Esophagus muscularis mucosa (tissue), 4 donors: ENCODE data around the gene THRA. TPM values are rescaled to one million over a fixed set of nuclear protein-coding genes. Genes with fewer than 3 reads are reported as not detected.

Source experiments
- DNase-seq: peaks from one replicate; pipeline ENCODE4 v3.0.0-alpha.2; 2017; ENCODE audit errors: extremely low spot score
- H3K27ac ChIP-seq, 4 donors: fragments of 200-600 bp; sonication (generic); replicated peaks in 1 of 4; 1 replicate in 3 of 4; 2 replicates in 1 of 4; pipeline ENCODE4 v1.5.1; 2016 to 2019; ENCODE audit warnings: mild to moderate bottlenecking in 1 of 4
- H3K27me3 ChIP-seq, 4 donors: fragments of 200-600 bp; sonication (generic); one replicate each; pipeline versions ENCODE4 v1.5.1 to v1.6.0; 2016 to 2019
- H3K36me3 ChIP-seq, 4 donors: fragments of 200-600 bp; sonication (generic); one replicate each; pipeline ENCODE4 v1.5.1; 2016 to 2019
- H3K4me1 ChIP-seq, 4 donors: fragments of 200-600 bp; sonication (generic); one replicate each; pipeline ENCODE4 v1.5.1; 2016 to 2019
- H3K4me3 ChIP-seq, 4 donors: fragments of 200-600 bp; sonication (generic); 1 replicate in 2 of 4; 2 replicates in 2 of 4; pipeline ENCODE4 v1.5.1; 2016 to 2019; ENCODE audit warnings: mild to moderate bottlenecking in 4 of 4, moderate library complexity in 1 of 4
- H3K9me3 ChIP-seq, 4 donors: fragments of 200-600 bp; sonication (generic); 1 replicate in 3 of 4; 2 replicates in 1 of 4; pipeline ENCODE4 v1.5.1; 2016 to 2019
- EP300 ChIP-seq: sonication (generic); formaldehyde crosslinking; IDR thresholded peaks from one replicate; pipeline ENCODE4 v1.6.1; 2017; ENCODE audit warnings: antibody characterized with exemption
- POLR2A ChIP-seq: fragments of 450-650 bp; IDR thresholded peaks from one replicate; pipeline ENCODE4 v1.6.1; 2017; ENCODE audit warnings: antibody characterized with exemption, moderate library complexity, mild to moderate bottlenecking, low read depth
- POLR2AphosphoS5 ChIP-seq, 2 donors: sonication (generic); formaldehyde crosslinking; IDR thresholded peaks; one replicate each; pipeline ENCODE4 v1.6.1; 2017; ENCODE audit warnings: antibody characterized with exemption in 2 of 2
- WGBS: methylation state at CpG from one replicate; pipeline ENCODE4 v1.1.5; 2018; 5-methylcytosine and 5-hydroxymethylcytosine counted together
- intact Hi-C: fragments of 100-400 bp; cut with DNase I; formaldehyde crosslinking; loops from one replicate; pipeline ENCODE4 v1.15.1; 2023
- total RNA-seq, 4 donors: library from RNA; depleted of rRNA; stranded (reverse); fragments of >200 nt; gene quantifications; one replicate each; pipeline versions ENCODE4 v1.1.0 to v1.2.1, GENCODE V29; 2016
- TF ChIP-seq, protein P1 (sequence below), 3 experiments: fragments of 200-600 bp in 2 of 3; fragments of 450-650 bp in 1 of 3; sonication (generic) in 2 of 3; IDR thresholded peaks; one replicate each; pipeline ENCODE4 v1.5.1; 2017 to 2019; ENCODE audit warnings: antibody characterized with exemption in 3 of 3, mild to moderate bottlenecking in 2 of 3, moderate library complexity in 1 of 3

The THRA gene
- total RNA-seq, 4 donors from 2014 or later, result 69.7 to 112 (median 85.2) TPM

DNA sequence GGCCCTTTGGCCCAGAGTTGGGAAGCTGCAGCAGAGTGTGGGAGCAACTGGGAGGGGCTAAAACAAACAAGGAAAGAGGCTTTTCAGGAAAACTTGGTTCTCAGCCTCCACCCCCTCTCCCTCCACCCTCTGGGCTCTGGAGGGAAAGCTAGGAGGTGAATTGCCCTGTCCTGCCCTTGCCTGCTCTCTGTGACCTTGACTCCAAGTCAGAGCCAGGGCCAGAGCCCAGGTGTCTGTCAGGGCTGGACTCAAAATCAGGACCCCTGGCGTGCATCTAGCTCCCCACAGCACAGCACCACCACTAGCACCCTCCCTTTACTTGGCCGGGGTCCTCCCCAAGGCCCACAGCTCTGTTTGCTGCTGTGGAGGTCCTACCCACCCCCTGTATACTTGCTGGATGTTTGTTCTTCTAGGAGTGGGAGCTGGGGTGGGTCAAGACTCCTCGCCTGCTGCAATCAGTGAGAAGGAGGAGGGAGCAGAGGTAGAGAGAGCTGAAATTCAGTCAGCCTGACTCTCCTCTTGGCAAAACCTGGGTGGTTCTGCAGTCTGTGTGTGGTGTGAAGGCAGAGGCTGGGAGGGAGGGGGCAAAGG lies 40.4 kb downstream of the THRA start:
- TF ChIP-seq POLR2A (no peak), POLR2AphosphoS5 (IDR thresholded peaks at IDR 0.05) (no peak), EP300 (no peak)
- TF ChIP-seq, protein P1, sequence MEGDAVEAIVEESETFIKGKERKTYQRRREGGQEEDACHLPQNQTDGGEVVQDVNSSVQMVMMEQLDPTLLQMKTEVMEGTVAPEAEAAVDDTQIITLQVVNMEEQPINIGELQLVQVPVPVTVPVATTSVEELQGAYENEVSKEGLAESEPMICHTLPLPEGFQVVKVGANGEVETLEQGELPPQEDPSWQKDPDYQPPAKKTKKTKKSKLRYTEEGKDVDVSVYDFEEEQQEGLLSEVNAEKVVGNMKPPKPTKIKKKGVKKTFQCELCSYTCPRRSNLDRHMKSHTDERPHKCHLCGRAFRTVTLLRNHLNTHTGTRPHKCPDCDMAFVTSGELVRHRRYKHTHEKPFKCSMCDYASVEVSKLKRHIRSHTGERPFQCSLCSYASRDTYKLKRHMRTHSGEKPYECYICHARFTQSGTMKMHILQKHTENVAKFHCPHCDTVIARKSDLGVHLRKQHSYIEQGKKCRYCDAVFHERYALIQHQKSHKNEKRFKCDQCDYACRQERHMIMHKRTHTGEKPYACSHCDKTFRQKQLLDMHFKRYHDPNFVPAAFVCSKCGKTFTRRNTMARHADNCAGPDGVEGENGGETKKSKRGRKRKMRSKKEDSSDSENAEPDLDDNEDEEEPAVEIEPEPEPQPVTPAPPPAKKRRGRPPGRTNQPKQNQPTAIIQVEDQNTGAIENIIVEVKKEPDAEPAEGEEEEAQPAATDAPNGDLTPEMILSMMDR (IDR thresholded peaks at IDR 0.05), result no peak
- no peak overlapping the region for H3K4me3 ChIP-seq
- H3K36me3 ChIP-seq, result no peaks in the 10 kb centered on the region
- peak overlapping the region; percentile 88 to 99 (median 94) for H3K27ac ChIP-seq
- no peaks in the 10 kb centered on the region for H3K27me3 ChIP-seq
- H3K9me3 ChIP-seq, result no peaks in the 10 kb centered on the region
- DNase-seq, result no peak
- intact Hi-C loops, result no loop called here
- WGBS, result 63% methylated on average over 3 of the region's 3 CpGs
- H3K4me1 ChIP-seq, result peaks cover 79 to 87% (median 83%) of the 10 kb centered on the region in 4 donors

DNA sequence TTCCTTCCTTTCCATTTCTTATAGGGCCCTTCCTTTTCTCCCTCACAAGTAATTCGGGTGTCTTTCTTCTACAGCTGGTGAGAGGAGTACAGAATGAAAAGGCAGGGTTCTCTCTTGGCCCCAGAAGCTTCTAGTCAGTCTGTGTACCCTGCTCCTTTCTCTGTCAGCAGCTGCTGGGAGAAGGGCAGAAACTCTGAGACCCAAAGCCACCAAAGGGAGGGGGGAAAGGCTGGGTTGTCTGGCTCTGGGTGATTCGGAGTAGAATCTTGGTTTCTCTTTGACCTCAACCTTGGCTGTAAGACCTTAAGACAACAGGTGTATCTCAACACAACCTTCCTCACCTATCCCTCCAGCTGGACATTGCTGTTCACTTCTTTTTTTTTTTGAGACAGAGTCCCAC lies 40.9 kb downstream of the THRA start:
- TF ChIP-seq POLR2AphosphoS5 (IDR thresholded peaks at IDR 0.05) (no peak), EP300 (no peak), POLR2A (no peak)
- TF ChIP-seq, protein P1 (IDR thresholded peaks at IDR 0.05), result no peak
- Histone ChIP-seq H3K9me3 (no peaks in the 10 kb centered on the region), H3K4me3 (no peak overlapping the region), H3K27ac (peak overlapping the region; percentile 88 to 99 (median 94)), H3K36me3 (no peaks in the 10 kb centered on the region), H3K27me3 (no peaks in the 10 kb centered on the region), H3K4me1 (peaks cover 79 to 87% (median 83%) of the 10 kb centered on the region in 4 donors)
- DNase-seq, result no peak
- intact Hi-C loops, result no loop called here
- WGBS, result 41% methylated on average over 2 of the region's 2 CpGs

DNA sequence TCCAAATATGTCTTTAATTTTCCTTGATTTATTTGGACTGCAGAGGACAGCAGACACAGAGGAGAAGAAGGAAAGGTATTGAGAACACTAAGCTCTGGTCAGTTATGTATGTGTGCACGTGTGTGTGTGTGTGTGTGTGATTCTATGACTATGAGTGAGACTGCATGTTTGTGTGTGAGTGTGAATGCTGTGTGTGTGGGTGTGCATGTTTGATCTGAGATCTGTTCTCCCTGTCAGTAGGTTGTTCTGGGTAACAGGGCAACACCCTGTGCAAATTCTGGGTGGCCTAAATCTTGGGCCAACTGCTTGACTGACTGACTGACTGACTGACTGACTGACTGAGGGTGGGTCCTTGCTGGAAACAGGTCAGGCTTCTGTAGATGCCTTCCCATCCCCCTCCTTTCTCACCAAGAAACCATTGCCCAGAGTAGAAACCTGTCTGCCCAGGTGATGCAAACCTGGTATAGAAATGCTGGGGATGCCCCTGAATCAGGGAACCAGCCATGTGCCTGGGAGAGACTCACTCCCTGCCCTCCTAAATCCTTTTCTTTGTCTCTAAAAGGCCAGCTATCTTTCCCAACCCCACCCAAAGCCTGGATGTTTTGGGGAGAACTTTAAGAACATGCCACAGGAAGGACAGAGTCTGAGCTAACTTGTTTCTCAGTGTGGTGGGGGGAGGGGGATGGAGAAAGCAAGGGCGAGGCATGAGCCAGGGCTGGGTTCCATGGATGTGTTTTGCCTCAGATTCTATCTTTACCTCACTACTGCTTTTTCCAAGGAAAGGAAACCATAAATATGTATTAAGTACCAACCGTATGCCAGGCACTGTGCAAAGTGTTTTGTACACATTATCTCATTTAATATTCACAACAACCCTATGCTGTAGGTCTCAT lies 42.1 kb downstream of the THRA start:
- TF ChIP-seq POLR2A (no peak), POLR2AphosphoS5 (IDR thresholded peaks at IDR 0.05) (no peak), EP300 (no peak)
- TF ChIP-seq, protein P1 (IDR thresholded peaks at IDR 0.05), result no peak
- intact Hi-C loops, result loop anchor here (5.0 kb wide), 1 partner anchor 38 kb away; no protein-coding TSS in a partner anchor
- DNase-seq, result no peak
- H3K9me3 ChIP-seq, result no peaks in the 10 kb centered on the region
- no peaks in the 10 kb centered on the region for H3K27me3 ChIP-seq
- peak overlapping the region; percentile 88 to 99 (median 94) for H3K27ac ChIP-seq
- 46% methylated on average over 3 of the region's 3 CpGs for WGBS
- no peak overlapping the region for H3K4me3 ChIP-seq
- H3K4me1 ChIP-seq, result peaks cover 90 to 95% (median 92%) of the 10 kb centered on the region in 4 donors
- no peaks in the 10 kb centered on the region for H3K36me3 ChIP-seq

DNA sequence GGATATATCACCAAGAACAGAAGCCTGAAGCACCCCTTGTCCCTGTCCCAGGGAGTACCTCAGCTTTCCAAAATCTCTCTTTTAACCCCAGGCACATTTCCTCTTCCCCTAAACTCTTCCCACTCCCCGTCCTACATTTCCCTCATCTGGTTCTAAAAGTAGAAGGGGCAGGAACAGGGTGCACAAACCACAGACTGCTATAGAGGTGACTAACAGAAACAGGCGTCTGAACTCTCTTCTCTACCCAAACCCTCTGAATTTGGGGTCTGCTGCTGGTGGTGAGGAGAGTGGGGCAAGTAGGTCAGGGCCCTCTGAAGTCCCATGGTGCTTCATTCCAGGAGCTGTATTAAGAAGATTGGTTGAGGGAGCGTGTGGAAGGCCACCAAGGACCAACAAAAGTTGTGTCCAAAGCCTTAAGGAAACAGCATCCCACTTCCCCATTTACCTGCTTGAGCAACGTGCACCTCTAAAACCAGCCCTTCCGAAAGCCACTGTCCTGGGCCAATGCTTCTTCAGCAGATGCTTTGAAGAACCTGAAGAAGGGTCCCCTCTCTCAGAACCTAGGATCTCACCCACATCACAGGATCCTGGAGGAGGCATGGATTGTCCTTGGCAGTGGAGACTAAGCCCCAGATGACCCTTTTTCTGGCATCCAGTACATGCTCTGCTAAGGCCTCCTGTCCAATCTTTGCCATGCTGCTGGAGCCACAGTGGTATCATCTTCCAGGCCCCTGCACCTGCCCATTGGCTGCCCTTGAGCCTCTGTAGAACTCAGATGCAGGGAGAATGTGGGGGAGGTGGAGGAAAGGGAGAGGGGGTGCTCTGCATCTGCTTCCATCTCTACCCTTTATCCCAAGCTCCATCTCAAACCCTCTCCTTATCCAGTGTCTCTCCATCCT lies 43.3 kb downstream of the THRA start:
- H3K36me3 ChIP-seq, result no peaks in the 10 kb centered on the region
- intact Hi-C loops, result loop anchor here (5.0 kb wide), 1 partner anchor 39 kb away; no protein-coding TSS in a partner anchor
- H3K9me3 ChIP-seq, result no peaks in the 10 kb centered on the region
- peaks cover 100% of the 10 kb centered on the region in 4 donors for H3K4me1 ChIP-seq
- WGBS, result 88% methylated on average over 5 of the region's 5 CpGs
- H3K4me3 ChIP-seq, result no peak overlapping the region
- TF ChIP-seq, protein P1 (IDR thresholded peaks at IDR 0.05), result no peak
- TF ChIP-seq EP300 (no peak), POLR2A (no peak), POLR2AphosphoS5 (IDR thresholded peaks at IDR 0.05) (no peak)
- H3K27ac ChIP-seq, result peak overlapping the region; percentile 88 to 99 (median 94)
- H3K27me3 ChIP-seq, result no peaks in the 10 kb centered on the region
- DNase-seq, result no peak
